ENCODE measurements around the gene METTL14.
"Not testable (repeated sequence)": the region's sequence is repeated elsewhere in the genome, so short reads cannot be mapped to it uniquely, and the experiment has no call there.

- TF ChIP-seq CTCF (conservative IDR thresholded peaks at IDR 0.05); EZH2 (IDR thresholded peaks at IDR 0.05; ENCODE audit: low read depth): not testable (repeated sequence)
These were observed 49.1 kb upstream of the METTL14 start for GRCh38 chr4:118636126-118636525.
